ENCODE data around the gene SNX13.
A peak's percentile ranks its signal among the peaks of the same experiment; 100 is the strongest.

The SNX13 gene

GRCh38 chr7:17943006-17943405 lies 2.7 kb upstream of the SNX13 start:
- no peak for DNase-seq

- no peak for DNase-seq
Measured at GRCh38 chr7:17942231-17942630, 1.9 kb upstream of the SNX13 start.

GRCh38 chr7:17940951-17941431 lies 697 bp upstream of the SNX13 start:
- peak in 1 of 2 experiments; percentile 28 for DNase-seq

- peak; percentile 14 to 33 for DNase-seq
Measured at GRCh38 chr7:17939606-17940301, 540 bp downstream of the SNX13 start.

GRCh38 chr7:17939211-17939605 lies 1.1 kb downstream of the SNX13 start:
- DNase-seq, result no peak

- no peak for DNase-seq
Measured at GRCh38 chr7:17937506-17938120, 2.7 kb downstream of the SNX13 start.

DNA sequence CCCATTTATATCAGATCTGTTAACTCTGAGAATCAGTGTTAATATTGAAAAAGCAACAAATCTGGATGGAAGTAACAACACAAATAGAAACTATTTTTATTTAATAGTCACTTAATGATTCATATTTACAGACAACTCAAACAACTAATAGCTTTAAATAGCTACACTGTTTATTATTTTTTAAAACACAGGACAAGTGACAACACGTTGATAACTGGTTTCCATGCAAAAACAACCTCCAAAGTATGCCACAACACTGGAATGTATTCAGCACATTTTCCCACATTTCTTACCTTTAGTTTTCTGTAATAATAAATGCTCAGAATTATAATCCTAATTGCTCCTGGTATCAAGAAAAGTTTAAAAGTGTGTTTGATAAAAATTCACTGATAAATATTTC lies 4.0 kb downstream of the SNX13 start:
- no peak for DNase-seq

- no peak for DNase-seq
Measured at GRCh38 chr7:17934612-17935240, 5.6 kb downstream of the SNX13 start.

GRCh38 chr7:17934094-17934493 lies 6.2 kb downstream of the SNX13 start:
- no peak for DNase-seq

GRCh38 chr7:17932770-17933169 lies 7.5 kb downstream of the SNX13 start:
- DNase-seq, result no peak

- DNase-seq, result no peak
Measured at GRCh38 chr7:17931069-17931468, 9.2 kb downstream of the SNX13 start.

DNA sequence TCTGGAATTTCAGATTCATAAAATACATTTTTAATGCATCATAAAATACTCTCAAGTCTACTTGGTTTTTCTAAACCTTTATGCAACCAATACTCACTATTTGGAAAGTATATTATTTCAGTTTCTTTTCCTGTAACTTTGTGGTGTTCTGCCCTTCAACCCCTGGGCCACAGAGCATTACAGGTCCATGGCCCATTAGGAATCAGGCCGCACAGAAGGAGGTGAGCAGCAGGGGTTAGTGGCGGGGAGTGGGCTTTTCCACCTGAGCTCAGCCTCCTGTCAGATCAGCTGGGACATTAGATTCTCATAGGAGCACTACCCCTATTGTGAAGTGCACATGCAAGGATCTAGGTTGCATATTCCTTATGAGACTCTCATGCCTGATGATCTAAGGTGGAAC lies 9.7 kb downstream of the SNX13 start:
- no peak for DNase-seq

- no peak for DNase-seq
Measured at GRCh38 chr7:17929647-17930395, 10.5 kb downstream of the SNX13 start.

GRCh38 chr7:17928055-17928454 lies 12.2 kb downstream of the SNX13 start:
- no peak for DNase-seq

DNA sequence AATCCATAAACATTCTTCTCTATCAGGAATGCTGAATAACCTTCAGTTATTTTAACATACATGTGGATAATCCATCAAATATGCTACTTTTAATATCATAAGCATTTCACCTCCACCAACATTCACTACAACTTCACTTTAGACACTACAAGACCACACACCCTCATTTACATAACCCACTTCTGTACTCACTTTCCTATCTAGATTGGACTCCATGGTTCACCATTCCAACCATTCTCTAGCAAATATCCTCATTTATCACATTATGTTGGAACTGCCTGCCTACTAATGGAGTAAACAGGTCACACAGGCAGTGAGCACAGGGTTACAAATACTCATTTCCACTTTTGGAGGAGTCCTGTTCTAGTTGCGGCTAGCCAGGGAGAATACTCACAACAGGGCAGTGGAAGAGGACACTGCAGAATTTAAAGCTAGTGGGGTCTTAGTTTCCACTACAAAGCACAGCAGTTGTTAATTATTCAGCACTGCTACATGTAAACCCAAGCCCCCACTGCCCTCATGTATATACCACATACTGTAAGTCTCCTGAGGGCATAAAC lies 18.4 kb downstream of the SNX13 start:
- DNase-seq, result no peak

- no peak for DNase-seq
Measured at GRCh38 chr7:17917842-17918241, 22.5 kb downstream of the SNX13 start.

DNA sequence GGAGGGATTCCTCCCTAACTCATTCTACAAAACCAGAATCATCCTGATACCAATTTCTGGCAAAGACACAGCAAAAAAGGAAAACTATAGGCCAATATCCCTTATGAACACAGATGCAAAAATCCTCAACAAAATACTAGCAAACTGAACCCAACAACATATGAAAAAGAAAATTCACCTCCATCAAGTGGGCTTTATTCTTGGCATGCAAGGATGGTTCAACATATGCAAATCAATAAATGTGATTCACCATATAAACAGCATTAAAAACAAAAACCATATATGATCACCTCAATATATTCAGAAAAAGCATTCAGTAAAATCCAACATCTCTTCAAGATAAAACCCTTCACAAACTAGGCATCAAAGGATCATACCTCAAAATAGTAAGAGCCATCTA lies 23.5 kb downstream of the SNX13 start:
- DNase-seq, result no peak

GRCh38 chr7:17915796-17916195 lies 24.5 kb downstream of the SNX13 start:
- no peak for DNase-seq

DNA sequence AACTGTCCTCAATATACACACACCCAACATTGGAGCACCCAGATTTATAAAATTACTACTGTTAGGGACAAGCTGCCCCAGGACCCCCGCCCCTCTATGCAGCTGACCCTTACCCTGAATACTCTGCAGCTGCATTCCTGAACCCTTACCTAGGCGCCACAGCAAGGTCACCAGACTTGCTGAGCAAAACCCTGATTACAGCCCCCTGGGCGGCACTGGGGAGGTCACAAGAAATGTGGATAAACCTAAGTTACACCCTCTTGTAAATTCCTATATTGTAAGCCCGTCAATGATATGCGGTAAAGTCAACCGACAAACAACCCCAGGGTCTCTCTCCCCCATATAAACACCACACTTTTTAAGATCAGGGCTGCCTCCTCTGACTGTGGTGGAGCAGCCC lies 25.1 kb downstream of the SNX13 start:
- DNase-seq, result no peak

DNA sequence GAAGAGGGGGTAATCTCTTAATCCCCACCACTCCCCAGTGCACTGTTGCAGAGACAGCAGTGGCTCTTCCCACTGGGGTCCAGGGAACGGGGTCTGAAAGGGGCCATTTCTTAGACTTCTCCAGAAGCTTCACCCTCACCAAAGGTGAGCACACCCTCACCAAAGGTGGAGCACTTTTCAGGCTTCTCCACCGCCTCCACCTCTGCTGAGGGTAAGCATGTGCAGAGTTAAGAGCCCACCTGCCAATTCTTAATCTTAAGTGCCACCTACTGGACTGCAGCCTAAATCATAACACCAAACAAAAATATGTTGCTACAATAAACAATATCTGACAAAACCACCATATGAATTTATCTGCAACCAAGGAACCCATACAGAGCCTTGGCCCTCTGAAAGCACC lies 27.0 kb downstream of the SNX13 start:
- no peak for DNase-seq

- DNase-seq, result no peak
Measured at GRCh38 chr7:17912536-17913235, 27.6 kb downstream of the SNX13 start.

DNA sequence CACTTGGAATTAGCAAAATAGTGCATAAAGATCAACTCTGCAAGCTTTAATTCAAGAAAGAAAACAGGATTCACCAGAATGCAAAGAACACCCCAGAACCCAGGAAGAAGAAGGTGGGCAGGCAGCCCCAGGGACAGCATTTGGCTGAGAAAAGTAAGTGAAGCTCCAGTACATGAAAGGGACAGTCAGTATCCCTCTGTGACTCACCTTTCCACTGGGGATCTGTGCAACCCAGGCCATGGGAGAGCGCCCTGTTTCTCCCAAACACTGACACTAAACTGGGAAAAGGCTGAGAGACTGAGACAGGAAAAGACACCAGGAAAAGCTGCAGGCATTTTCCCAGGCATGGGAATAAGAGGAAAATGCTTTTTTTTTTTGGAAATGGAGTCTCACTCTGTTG lies 28.2 kb downstream of the SNX13 start:
- no peak for DNase-seq

GRCh38 chr7:17910377-17910776 lies 29.9 kb downstream of the SNX13 start:
- no peak for DNase-seq

All from NCI-H446 (cell line).